ENCODE data around the gene TPD52L1. TPM values are rescaled to one million over a fixed set of nuclear protein-coding genes. Genes with fewer than 3 reads are reported as not detected.

The TPD52L1 gene
- total and polyA plus RNA-seq, 2 of the 13 experiments (the other 11 are each of a cell fraction or from before 2014, with no cell fraction given) = 0.49 to 0.53 TPM

DNA sequence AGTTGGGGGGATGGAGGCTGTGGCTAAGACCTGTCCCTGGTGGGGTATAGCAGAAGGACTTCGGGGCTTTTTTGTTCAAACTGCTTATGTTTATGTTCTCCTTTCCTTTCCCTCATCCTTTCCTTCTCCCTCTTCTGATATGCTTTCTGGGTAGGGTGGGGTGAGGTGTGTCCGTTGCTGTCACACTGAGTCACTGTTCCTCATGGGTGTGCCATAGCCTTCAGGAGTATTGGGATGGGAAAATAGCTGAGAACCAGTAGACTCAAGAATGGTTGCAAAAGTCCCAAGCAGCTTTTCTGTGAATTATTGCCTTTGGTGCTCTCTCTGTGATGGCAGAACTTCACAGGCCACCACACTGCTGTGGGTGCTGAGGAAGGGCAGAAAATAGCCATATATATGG, 39.6 kb downstream of the TPD52L1 start (continued):
- TF ChIP-seq, protein P1, sequence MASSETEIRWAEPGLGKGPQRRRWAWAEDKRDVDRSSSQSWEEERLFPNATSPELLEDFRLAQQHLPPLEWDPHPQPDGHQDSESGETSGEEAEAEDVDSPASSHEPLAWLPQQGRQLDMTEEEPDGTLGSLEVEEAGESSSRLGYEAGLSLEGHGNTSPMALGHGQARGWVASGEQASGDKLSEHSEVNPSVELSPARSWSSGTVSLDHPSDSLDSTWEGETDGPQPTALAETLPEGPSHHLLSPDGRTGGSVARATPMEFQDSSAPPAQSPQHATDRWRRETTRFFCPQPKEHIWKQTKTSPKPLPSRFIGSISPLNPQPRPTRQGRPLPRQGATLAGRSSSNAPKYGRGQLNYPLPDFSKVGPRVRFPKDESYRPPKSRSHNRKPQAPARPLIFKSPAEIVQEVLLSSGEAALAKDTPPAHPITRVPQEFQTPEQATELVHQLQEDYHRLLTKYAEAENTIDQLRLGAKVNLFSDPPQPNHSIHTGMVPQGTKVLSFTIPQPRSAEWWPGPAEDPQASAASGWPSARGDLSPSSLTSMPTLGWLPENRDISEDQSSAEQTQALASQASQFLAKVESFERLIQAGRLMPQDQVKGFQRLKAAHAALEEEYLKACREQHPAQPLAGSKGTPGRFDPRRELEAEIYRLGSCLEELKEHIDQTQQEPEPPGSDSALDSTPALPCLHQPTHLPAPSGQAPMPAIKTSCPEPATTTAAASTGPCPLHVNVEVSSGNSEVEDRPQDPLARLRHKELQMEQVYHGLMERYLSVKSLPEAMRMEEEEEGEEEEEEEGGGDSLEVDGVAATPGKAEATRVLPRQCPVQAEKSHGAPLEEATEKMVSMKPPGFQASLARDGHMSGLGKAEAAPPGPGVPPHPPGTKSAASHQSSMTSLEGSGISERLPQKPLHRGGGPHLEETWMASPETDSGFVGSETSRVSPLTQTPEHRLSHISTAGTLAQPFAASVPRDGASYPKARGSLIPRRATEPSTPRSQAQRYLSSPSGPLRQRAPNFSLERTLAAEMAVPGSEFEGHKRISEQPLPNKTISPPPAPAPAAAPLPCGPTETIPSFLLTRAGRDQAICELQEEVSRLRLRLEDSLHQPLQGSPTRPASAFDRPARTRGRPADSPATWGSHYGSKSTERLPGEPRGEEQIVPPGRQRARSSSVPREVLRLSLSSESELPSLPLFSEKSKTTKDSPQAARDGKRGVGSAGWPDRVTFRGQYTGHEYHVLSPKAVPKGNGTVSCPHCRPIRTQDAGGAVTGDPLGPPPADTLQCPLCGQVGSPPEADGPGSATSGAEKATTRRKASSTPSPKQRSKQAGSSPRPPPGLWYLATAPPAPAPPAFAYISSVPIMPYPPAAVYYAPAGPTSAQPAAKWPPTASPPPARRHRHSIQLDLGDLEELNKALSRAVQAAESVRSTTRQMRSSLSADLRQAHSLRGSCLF (CRISPR knock-in tag; IDR thresholded peaks at IDR 0.05; ENCODE audit: borderline replicate concordance) = no peak
- no peak for TF ChIP-seq NRL (CRISPR knock-in tag; IDR thresholded peaks at IDR 0.05; ENCODE audit: borderline replicate concordance)
- TF ChIP-seq ATAD3A (CRISPR knock-in tag; IDR thresholded peaks at IDR 0.05) = no peak
- TF ChIP-seq, protein P2, sequence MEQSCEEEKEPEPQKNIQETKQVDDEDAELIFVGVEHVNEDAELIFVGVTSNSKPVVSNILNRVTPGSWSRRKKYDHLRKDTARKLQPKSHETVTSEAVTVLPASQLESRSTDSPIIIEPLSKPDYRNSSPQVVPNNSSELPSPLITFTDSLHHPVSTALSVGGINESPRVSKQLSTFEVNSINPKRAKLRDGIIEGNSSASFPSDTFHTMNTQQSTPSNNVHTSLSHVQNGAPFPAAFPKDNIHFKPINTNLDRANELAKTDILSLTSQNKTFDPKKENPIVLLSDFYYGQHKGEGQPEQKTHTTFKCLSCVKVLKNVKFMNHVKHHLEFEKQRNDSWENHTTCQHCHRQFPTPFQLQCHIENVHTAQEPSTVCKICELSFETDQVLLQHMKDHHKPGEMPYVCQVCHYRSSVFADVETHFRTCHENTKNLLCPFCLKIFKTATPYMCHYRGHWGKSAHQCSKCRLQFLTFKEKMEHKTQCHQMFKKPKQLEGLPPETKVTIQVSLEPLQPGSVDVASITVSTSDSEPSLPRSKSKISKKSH (CRISPR knock-in tag; IDR thresholded peaks at IDR 0.05; ENCODE audit: borderline replicate concordance) = no peak
- TF ChIP-seq, protein P3, sequence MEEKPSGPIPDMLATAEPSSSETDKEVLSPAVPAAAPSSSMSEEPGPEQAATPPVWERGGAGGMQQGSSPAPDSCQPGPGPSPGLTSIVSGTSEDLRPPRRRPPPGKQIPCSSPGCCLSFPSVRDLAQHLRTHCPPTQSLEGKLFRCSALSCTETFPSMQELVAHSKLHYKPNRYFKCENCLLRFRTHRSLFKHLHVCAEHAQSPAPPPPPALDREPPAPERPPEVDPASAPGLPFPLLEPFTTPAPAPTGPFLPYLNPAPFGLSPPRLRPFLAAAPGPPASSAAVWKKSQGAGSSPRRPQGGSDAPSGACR (CRISPR knock-in tag; IDR thresholded peaks at IDR 0.05) = no peak
- TF ChIP-seq PITX1 (CRISPR knock-in tag; IDR thresholded peaks at IDR 0.05) = no peak
- TF ChIP-seq ERF (CRISPR knock-in tag; IDR thresholded peaks at IDR 0.05) = no peak
- TF ChIP-seq PHF21A (CRISPR knock-in tag; IDR thresholded peaks at IDR 0.05) = no peak
- TF ChIP-seq, protein P4, sequence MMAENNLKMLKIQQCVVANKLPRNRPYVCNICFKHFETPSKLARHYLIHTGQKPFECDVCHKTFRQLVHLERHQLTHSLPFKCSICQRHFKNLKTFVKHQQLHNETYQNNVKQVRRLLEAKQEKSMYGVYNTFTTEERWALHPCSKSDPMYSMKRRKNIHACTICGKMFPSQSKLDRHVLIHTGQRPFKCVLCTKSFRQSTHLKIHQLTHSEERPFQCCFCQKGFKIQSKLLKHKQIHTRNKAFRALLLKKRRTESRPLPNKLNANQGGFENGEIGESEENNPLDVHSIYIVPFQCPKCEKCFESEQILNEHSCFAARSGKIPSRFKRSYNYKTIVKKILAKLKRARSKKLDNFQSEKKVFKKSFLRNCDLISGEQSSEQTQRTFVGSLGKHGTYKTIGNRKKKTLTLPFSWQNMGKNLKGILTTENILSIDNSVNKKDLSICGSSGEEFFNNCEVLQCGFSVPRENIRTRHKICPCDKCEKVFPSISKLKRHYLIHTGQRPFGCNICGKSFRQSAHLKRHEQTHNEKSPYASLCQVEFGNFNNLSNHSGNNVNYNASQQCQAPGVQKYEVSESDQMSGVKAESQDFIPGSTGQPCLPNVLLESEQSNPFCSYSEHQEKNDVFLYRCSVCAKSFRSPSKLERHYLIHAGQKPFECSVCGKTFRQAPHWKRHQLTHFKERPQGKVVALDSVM (CRISPR knock-in tag; IDR thresholded peaks at IDR 0.05) = no peak
- TF ChIP-seq SAFB2 (CRISPR knock-in tag; IDR thresholded peaks at IDR 0.05; ENCODE audit: borderline replicate concordance, low read depth) = no peak
- TF ChIP-seq ZBTB7B (CRISPR knock-in tag; IDR thresholded peaks at IDR 0.05) = no peak
